ENCODE measurements around the gene KDM4D. TPM values are rescaled to one million over a fixed set of nuclear protein-coding genes. Genes with fewer than 3 reads are reported as not detected.
"Not testable (repeated sequence)": the region's sequence is repeated elsewhere in the genome, so short reads cannot be mapped to it uniquely, and the experiment has no call there.

KDM4D gene
- polyA plus RNA-seq (ENCODE audit: insufficient read length) = 1.1 TPM

GRCh38 chr11:94973099-94973968 is at the start of gene KDM4D, which contains the start of gene CWC15:
Gene KDM4D, plus strand, starts transcription at chr11:94973709. Its CDS starts 23,664 bp downstream, at chr11:94997373.
Gene CWC15, minus strand, starts transcription at chr11:94973556. Its CDS starts 1,371 bp downstream, at chr11:94972185.
- peak; percentile 93 for DNase-seq (ENCODE audit: low read depth)

DNA sequence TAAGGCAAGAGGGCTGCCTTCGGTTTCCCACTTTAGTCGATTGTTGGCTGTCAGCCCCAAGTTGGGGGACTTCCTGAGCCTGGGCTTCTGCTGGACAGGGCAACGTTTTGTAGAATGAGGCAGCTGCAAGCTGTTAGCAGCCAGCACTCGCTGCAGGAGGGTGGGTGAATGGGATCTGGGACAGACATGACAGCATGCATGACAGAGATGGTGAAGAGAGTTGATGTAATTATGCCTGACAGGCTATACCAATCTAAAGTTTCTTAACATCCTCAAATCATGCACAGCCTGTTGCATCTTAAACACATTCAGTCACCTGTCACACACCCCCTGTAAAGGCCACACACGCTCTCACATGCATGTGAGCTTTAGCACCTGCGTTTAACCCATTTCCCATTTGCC is 49.3 kb upstream of the KDM4D start:
- DNase-seq (ENCODE audit: low read depth) = no peak

DNA sequence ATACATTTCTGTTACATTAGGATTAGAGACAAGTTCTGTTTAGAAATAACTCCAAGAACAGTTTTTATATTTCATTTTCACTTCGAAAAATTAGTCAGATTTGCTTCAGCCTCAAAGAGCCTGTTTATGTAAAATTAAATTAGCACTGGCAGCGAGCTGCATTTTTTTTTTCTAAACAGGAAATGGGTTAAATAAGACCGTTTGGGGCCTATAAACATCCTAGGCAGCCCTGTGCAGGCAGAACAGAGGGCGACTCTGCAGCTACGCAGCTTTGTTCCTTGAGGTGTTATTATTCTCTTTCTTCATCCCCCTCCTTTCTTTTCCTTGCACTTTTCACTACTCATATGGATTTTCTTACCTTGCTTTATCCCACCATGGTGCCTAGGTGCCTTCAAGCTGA is 48.9 kb upstream of the KDM4D start:
- no peak for DNase-seq (ENCODE audit: low read depth)

DNA sequence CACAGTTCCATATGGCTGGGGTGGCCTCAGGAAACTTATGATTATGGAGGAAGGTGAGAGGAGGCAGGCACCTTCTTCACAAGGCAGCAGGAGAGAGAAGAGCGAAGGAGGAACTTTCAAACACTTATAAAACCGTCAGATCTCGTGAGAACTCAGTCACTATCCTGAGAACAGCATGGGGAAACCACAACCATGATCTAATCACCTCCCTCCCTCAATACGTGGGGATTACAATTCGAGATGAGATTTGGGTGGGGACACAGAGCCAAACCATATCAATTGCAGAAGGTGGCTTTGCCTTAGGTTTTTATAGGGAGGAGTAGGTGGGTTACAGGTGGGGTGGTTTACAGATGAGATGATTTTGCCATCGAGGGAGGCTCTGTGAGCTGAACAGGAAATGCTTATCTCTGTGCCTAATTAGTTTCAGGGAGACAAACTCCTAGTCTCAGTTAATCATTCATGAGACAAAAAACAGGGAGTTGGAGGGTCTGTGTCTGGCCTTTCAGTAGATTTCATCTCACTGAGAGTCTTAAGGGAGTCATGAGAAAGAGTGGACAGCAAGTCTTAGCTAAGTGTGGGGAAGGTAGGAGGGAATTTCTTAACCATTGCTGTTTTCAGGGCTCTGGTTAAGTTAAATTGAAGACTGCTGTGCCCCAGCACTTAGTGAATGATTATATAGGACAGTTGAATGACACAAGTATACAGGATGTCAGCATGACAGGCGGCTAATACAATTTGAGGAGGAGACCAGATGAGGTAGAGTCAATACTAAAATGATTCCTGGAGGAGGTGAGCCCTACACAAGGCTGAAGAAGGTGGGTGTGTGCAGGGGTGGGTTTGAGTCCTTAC is 47.9 kb upstream of the KDM4D start:
- no peak for DNase-seq (ENCODE audit: low read depth)

DNA sequence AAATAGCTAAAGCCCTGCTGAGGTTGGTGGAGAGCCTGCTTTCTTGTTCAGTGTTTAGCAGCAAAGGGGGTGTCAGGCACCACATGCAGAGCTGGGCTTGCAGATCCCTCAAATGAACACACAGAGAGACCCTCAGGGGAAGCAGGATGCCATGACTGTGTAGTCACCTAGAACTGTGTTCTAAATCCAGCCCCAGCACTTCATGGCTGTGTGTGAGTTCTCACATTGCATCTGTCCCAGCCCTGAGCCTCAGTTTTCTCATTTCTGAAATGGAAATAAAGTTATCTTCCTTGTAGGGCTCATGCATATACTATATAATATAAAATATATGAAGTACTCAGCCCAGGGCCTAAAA is 47.3 kb upstream of the KDM4D start:
- no peak for DNase-seq (ENCODE audit: low read depth)

- DNase-seq (ENCODE audit: low read depth) = peak; percentile 67
Observed at GRCh38 chr11:94926698-94927237, 46.7 kb upstream of the KDM4D start.

DNA sequence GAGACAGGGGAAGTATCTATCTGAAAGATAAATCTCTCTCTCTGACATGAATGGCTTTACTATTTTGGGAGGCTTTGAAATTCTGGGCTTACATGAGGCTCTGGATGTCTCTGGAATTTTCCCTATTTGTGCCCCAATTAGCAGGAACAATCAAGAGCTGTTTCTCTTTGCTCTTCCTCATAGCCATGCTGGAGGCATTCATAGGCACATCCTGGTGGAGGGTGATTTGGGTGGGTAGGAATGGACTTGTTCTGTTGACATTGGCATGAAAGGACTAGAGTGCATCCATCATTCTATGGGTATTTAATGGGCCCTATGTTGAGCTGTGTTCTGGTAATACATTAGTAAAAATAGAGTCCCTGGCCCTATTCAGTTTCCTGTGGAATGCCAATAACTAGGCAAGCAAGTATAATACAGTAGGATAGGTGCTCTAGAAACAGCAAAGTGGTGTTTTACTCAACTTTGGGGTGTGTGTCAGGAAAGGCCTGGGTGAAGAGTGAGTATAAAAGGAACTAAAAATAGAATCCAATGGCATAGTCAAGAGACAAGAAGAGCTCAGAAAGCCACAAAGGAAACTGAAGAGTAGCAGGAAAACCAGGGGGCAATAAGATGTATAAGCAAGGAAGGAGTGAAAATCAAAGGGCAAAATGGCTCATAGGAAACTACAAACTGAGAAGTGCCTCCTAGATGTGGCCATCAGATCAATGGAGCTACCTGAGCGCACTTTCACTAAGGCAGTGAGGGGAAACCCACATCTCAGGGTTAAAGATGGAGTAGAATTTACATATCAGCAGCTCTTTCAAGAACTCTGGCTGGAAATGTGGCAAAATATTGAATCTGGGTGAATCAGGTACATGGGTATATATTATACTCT is 45.2 kb upstream of the KDM4D start:
- no peak for DNase-seq (ENCODE audit: low read depth)

DNA sequence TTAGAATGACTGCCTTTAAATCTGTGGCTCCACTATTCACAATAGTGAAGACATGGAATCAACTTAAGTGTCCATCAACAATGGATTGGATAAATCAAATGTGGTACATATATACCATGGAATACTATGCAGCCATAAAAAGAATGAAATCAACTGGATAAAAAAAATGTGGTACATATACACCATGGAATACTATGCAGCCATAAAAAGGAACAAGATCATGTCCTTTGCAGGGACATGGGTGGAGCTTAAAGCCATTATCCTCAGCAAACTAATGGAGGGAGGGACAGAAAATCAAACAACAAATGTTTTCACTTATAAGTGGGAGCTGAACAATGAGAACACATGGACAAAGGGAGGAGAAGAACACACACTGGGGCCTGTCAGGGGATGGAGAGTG is 41.4 kb upstream of the KDM4D start:
- DNase-seq (ENCODE audit: low read depth) = not testable (repeated sequence)

DNA sequence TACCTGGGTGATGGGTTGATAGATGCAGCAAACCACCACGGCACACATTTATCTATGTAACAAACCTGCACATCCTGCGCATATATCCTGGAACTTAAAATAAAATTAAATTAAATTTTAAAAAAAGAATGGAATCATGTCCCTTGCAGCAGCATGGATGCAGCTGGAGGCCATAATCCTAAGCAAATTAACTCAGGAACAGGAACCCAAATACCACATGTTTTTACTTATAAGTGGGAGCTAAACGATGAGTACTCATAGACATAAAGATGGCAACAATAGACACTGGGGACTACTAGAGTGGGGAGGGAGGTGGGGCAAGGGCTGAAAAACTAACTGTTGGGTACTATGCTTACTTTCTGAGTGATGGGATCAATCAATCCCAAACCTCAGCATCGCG is 41.0 kb upstream of the KDM4D start:
- DNase-seq (ENCODE audit: low read depth) = no peak

DNA sequence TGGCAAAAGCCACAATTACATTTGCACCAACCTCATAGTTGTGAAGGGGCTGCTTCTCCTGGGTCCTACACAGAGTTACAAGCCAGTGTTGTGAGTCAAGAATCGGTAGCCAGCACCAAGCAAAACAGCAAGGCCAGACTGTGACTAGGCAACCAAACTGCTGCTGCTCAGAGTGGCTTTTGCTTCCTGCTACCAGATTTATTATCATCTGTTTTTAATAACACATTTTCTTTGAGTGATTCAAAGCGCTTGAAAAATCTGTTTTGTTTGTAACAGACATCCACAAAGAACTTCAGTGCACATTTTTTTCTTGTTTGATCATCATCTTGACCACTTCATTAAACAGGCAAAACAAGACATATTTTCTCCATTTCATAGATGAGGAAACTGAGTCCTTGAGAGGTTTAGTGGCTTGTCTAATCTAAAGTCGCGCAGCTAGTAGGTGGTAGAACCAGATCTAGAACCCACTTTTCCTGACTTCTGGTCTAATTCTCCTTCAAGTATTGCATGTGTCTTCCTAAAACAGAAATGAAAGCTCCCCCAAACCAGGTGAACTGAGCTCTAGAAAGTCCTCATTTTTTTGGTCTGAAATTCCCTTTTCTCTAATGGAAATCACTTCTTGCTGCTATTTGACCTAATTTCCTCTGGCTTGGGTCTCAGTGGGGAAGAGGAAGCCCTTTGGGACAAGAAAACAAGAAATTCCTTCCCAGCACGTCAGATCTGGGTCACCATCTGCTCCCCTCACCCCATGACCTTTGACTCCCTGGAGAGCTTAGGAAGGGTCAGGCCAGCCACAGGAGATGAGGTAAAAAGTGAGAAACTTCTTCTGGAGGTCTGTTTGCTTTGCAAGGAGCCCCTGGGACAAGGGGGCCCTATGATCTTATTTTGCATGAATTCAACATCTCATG is 40.0 kb upstream of the KDM4D start:
- no peak for DNase-seq (ENCODE audit: low read depth)

DNA sequence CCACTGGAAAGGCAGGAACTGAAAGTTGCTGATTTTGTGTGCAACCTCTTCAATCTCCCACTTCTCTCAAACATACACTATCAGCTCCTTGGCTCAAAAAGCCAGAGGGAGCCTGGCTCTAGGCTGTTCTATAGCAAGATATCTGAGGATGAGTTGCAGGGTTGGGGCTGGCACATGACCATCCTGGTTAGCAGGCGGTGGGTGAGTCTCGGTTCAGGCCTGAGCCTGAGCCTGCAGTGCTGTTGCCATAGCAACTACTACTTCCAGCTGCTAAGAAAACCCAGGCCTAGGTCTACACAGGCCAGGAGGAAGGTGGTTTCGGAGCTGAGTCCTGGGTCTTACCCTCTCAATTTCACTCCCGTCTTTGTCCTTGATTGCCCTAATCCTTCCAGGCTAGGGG is 39.1 kb upstream of the KDM4D start:
- no peak for DNase-seq (ENCODE audit: low read depth)

GRCh38 chr11:94934846-94935245 is 38.7 kb upstream of the KDM4D start:
- DNase-seq (ENCODE audit: low read depth) = no peak

- peak; percentile 90 for DNase-seq (ENCODE audit: low read depth)
Observed at GRCh38 chr11:94938095-94939055, 35.1 kb upstream of the KDM4D start.

- DNase-seq (ENCODE audit: low read depth) = no peak
Observed at GRCh38 chr11:94939346-94939745, 34.2 kb upstream of the KDM4D start.

DNA sequence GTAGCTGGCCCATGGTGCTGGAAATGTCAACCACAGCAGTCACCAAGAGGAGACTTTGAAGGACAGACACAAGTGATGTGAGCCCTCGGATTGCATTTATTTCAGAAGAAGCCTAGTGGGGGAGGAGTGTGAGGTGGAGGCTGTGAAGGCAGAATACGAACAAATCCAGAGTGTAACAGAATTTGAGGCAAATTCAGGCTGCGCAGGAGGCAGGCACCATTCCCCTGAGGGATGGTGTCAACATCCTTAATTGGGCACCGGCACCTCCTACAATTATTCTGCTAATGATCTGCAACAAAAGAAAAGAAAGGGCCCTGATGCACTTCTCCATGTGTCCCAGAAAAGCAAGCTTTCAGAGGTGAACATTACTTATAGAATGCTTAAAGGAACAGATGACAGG is 32.4 kb upstream of the KDM4D start:
- DNase-seq (ENCODE audit: low read depth) = no peak

- no peak for DNase-seq (ENCODE audit: low read depth)
Observed at GRCh38 chr11:94946812-94947211, 26.7 kb upstream of the KDM4D start.

DNA sequence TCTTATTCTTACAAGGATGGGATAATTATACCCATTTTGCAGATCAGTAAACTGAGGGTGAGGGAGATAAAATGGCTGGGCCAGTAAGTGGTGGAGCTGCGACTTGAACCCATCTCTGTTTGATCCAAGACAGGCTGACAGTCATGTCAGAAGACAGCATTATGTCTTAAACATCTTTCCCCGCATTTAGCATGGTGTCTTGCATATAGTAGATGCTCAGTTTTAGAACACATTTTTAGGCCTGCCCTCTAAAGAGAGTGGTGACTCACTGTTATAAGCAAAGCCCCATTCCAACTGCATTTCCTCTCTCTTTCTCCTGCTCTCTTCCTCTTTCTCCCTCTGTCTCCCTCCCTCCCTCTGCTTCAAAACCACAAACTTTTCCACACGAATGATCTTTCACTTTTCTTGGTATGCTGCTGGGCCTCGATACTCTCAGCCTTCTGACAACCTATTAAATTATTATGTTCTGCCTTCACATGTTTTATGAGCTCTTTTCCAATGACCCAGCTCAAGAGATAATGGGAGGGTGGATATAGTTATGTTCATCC is 25.4 kb upstream of the KDM4D start:
- no peak for DNase-seq (ENCODE audit: low read depth)

DNA sequence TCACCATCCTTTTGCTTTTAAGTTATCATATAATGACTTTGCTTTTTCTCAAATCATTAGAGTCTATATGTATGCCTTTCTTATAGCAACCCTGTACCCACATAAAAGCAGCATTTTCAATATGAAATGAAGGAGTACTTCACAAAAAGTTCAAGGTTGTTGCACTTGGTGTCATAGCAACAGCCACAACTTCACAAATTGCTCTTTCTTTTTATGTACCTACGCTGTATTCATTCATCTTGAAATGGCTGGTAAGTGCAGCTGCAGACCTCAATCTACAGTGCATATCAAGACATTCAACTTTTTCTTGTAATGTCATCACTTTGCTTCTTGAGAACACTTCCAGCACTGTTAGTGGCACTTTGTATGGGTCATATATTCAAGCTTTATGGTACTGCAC is 18.8 kb upstream of the KDM4D start:
- DNase-seq (ENCODE audit: low read depth) = no peak

DNA sequence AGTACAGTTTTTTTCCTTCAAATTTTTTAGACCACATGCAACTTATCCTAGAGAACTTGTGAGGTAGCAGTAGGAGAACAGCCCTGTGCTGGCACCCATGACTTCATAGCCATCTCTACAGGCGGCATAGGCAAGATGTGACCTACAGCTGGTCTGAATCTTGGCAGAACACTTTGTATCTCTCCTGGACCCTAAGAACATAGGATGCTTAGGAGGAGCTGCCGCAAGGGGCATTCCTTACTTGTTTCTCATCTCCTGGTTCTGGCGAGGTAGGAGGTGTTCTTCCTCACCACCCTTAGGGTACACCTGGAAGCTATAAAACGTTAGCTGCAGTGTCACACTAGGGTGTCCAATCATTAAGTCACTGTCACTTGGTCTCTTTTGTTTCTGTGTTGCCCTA is 16.5 kb upstream of the KDM4D start:
- DNase-seq (ENCODE audit: low read depth) = no peak
